PC-3 (cell line): ENCODE measurements around the gene CALML4. TPM values are rescaled to one million over a fixed set of nuclear protein-coding genes. Genes with fewer than 3 reads are reported as not detected.

Experiments
- ATAC-seq: fragments of 200-7000 bp; cut with Tn5 transposase; 2 replicates; pipeline ENCODE4 v1.9.1; 2020; ENCODE audit warnings: mild to moderate bottlenecking, moderate library complexity
- BruUV-seq: library from RNA; stranded (reverse); fragments of 400-500 nt; replicated peaks from 2 replicates; lab custom pipeline; 2021; lab: Mats Ljungman, UMichigan
- CTCF ChIA-PET: fragments of 300-600 bp; sonication (Branson Sonifier 250); formaldehyde crosslinking; loops from one replicate; lab custom pipeline; 2022; ENCODE audit warnings: antibody characterized with exemption; lab: Charles Lee
- POLR2A ChIA-PET: fragments of 300-600 bp; sonication (Branson Sonifier 250); formaldehyde crosslinking; loops from one replicate; lab custom pipeline; 2022; ENCODE audit warnings: antibody characterized with exemption; ENCODE audit not compliant: unreplicated experiment; lab: Charles Lee
- DNase-seq: peaks from one replicate; pipeline ENCODE4 v3.0.0-alpha.2; 2015
- H2AFZ ChIP-seq: fragments of 300-600 bp; sonication (generic); 2 replicates; pipeline ENCODE4 v1.6.0; 2016; ENCODE audit warnings: antibody characterized with exemption, low read length
- H3F3A ChIP-seq: fragments of 300-600 bp; sonication (generic); one replicate; pipeline ENCODE4 v1.6.0; 2017; ENCODE audit warnings: antibody characterized with exemption, low read length, control low read depth, mild to moderate bottlenecking; ENCODE audit not compliant: unreplicated experiment
- H3K27ac ChIP-seq: fragments of 300-600 bp; sonication (generic); 2 replicates; pipeline ENCODE4 v1.5.1; 2016; ENCODE audit warnings: mild to moderate bottlenecking, low read length
- H3K27me3 ChIP-seq: fragments of 300-600 bp; sonication (generic); 2 replicates; pipeline ENCODE4 v1.6.1; 2016; ENCODE audit warnings: low read length, mixed read lengths
- H3K36me3 ChIP-seq: fragments of 300-600 bp; sonication (generic); 2 replicates; pipeline ENCODE4 v1.6.1; 2016; ENCODE audit warnings: low read depth, mixed run types, low read length, mixed read lengths
- H3K4me1 ChIP-seq: fragments of 300-600 bp; sonication (generic); 2 replicates; pipeline ENCODE4 v1.5.1; 2016; ENCODE audit warnings: low read length; ENCODE audit not compliant: insufficient read depth
- H3K4me2 ChIP-seq: fragments of 300-600 bp; sonication (generic); 2 replicates; pipeline ENCODE4 v1.6.0; 2016; ENCODE audit warnings: low read length
- H3K4me3 ChIP-seq: fragments of 300-600 bp; sonication (generic); 2 replicates; pipeline ENCODE4 v1.5.1; 2016; ENCODE audit warnings: mild to moderate bottlenecking, low read length, mixed read lengths
- H3K79me2 ChIP-seq: fragments of 300-600 bp; sonication (generic); 2 replicates; pipeline ENCODE4 v1.6.1; 2017; ENCODE audit warnings: low read length, mixed read lengths
- H3K9ac ChIP-seq: fragments of 300-600 bp; sonication (generic); 2 replicates; pipeline ENCODE4 v1.6.0; 2016; ENCODE audit warnings: mild to moderate bottlenecking, low read length
- H3K9me2 ChIP-seq: fragments of 300-600 bp; sonication (generic); replicated peaks from 2 replicates; pipeline ENCODE4 v1.6.1; 2016; ENCODE audit warnings: mixed run types, low read length, mixed read lengths
- H3K9me3 ChIP-seq: fragments of 300-600 bp; sonication (generic); 2 replicates; pipeline ENCODE4 v1.6.1; 2016; ENCODE audit warnings: low read length, mixed read lengths
- H4K20me1 ChIP-seq: fragments of 300-600 bp; sonication (generic); 2 replicates; pipeline ENCODE4 v1.6.1; 2016; ENCODE audit warnings: low read length, mixed read lengths
- CTCF ChIP-seq: fragments of 300-600 bp; sonication (generic); conservative IDR thresholded peaks from 2 replicates; pipeline ENCODE4 v1.5.1; 2017; ENCODE audit warnings: antibody characterized with exemption, low read depth, mild to moderate bottlenecking, low read length
- EZH2 ChIP-seq: fragments of 300-600 bp; sonication (generic); IDR thresholded peaks from one replicate; pipeline ENCODE4 v1.6.1; 2017; ENCODE audit warnings: antibody characterized with exemption, mild to moderate bottlenecking, low read length; ENCODE audit not compliant: unreplicated experiment
- EZH2phosphoT487 ChIP-seq: fragments of 300-600 bp; sonication (generic); IDR thresholded peaks from 2 replicates; pipeline ENCODE4 v1.6.1; 2018; ENCODE audit warnings: mild to moderate bottlenecking, antibody characterized with exemption, low read length, borderline replicate concordance
- intact Hi-C: fragments of 100-400 bp; cut with micrococcal nuclease; formaldehyde crosslinking; loops from 2 replicates; pipeline ENCODE4 v1.9.0; 2023
- total RNA-seq: library from RNA; depleted of rRNA; stranded (reverse); fragments of >200 nt; gene quantifications from 2 replicates; pipeline ENCODE4 v1.2.3, GENCODE V29; 2014

CALML4 gene
- total RNA-seq, 1 experiment from 2014 or later, result 4.8 TPM

GRCh38 chr15:68199340-68199739, 5.8 kb downstream of the CALML4 start:
- Histone ChIP-seq H3K27me3 (no peaks in the 10 kb centered on the region), H4K20me1 (no peaks in the 10 kb centered on the region), H3K36me3 (no peaks in the 10 kb centered on the region), H3K9me2 (no peaks in the 10 kb centered on the region), H3K79me2 (no peaks in the 10 kb centered on the region), H3K4me2 (no peak overlapping the region), H3K4me3 (no peak overlapping the region), H3F3A (no peaks in the 10 kb centered on the region), H3K4me1 (no peaks in the 10 kb centered on the region), H3K9ac (no peak overlapping the region), H3K27ac (no peak overlapping the region), H2AFZ (no peak overlapping the region), H3K9me3 (no peaks in the 10 kb centered on the region)
- ChIA-PET POLR2A (no interaction called here), CTCF (no interaction called here)
- TF ChIP-seq CTCF (no peak), EZH2phosphoT487 (no peak), EZH2 (no peak)
- no TSS peak for BruUV-seq
- ATAC-seq (no peak), DNase-seq (no peak)
- intact Hi-C loops, result no loop called here

GRCh38 chr15:68197661-68198437, 7.3 kb downstream of the CALML4 start:
- H4K20me1 ChIP-seq, result no peaks in the 10 kb centered on the region
- H3K9me3 ChIP-seq, result no peaks in the 10 kb centered on the region
- intact Hi-C loops, result no loop called here
- ATAC-seq (no peak), DNase-seq (no peak)
- ChIA-PET POLR2A (no interaction called here), CTCF (no interaction called here)
- BruUV-seq, result no TSS peak
- H2AFZ ChIP-seq, result no peak overlapping the region
- peaks cover 11% of the 10 kb centered on the region; the same call in 1 of the 2 replicates for H3K36me3 ChIP-seq
- no peaks in the 10 kb centered on the region for H3F3A ChIP-seq
- no peak overlapping the region for H3K4me3 ChIP-seq
- H3K4me1 ChIP-seq, result no peaks in the 10 kb centered on the region
- TF ChIP-seq EZH2phosphoT487, result no peak
- TF ChIP-seq EZH2, result no peak
- no peak for TF ChIP-seq CTCF
- no peak overlapping the region for H3K4me2 ChIP-seq
- no peaks in the 10 kb centered on the region for H3K27me3 ChIP-seq
- no peak overlapping the region for H3K27ac ChIP-seq
- H3K79me2 ChIP-seq, result no peaks in the 10 kb centered on the region
- no peaks in the 10 kb centered on the region for H3K9me2 ChIP-seq
- no peak overlapping the region for H3K9ac ChIP-seq

- Histone ChIP-seq H3K9me2 (no peaks in the 10 kb centered on the region), H3K4me3 (no peak overlapping the region), H3K4me1 (no peaks in the 10 kb centered on the region), H2AFZ (no peak overlapping the region), H3F3A (no peaks in the 10 kb centered on the region), H4K20me1 (no peaks in the 10 kb centered on the region), H3K4me2 (no peak overlapping the region), H3K9ac (no peak overlapping the region), H3K36me3 (peaks cover 15% of the 10 kb centered on the region), H3K27me3 (no peaks in the 10 kb centered on the region), H3K79me2 (no peaks in the 10 kb centered on the region), H3K27ac (no peak overlapping the region), H3K9me3 (no peaks in the 10 kb centered on the region)
- ChIA-PET CTCF (no interaction called here), POLR2A (no interaction called here)
- intact Hi-C loops, result no loop called here
- no TSS peak for BruUV-seq
- TF ChIP-seq CTCF (no peak), EZH2phosphoT487 (no peak), EZH2 (no peak)
- DNase-seq, result no peak
- no peak for ATAC-seq
Observed at GRCh38 chr15:68197170-68197492, 8.0 kb downstream of the CALML4 start.
